Fibroblast of villous mesenchyme (primary cell): ENCODE results near the gene TMEM181. TPM values are rescaled to one million over a fixed set of nuclear protein-coding genes. Genes with fewer than 3 reads are reported as not detected.

Experiments used
- DNase-seq: peaks from one replicate; pipeline ENCODE4 v3.0.0-alpha.2; 2010; ENCODE audit warnings: low read depth
- H3K4me3 ChIP-seq: 2 replicates; pipeline ENCODE4 v1.5.1; 2011; ENCODE audit warnings: low read depth, mild to moderate bottlenecking, low read length
- total RNA-seq: library from RNA; depleted of rRNA; stranded (reverse); fragments of >200 nt; gene quantifications from 2 replicates; pipeline ENCODE4 v1.2.3, GENCODE V29; 2012
- TF ChIP-seq, protein P1 (sequence below): IDR thresholded peaks from 2 replicates; pipeline ENCODE4 v1.5.1; 2012; ENCODE audit warnings: low read depth, mild to moderate bottlenecking, low read length; ENCODE audit not compliant: insufficient read depth

Gene TMEM181
- total RNA-seq, 1 donor, result 58.3 TPM

DNA sequence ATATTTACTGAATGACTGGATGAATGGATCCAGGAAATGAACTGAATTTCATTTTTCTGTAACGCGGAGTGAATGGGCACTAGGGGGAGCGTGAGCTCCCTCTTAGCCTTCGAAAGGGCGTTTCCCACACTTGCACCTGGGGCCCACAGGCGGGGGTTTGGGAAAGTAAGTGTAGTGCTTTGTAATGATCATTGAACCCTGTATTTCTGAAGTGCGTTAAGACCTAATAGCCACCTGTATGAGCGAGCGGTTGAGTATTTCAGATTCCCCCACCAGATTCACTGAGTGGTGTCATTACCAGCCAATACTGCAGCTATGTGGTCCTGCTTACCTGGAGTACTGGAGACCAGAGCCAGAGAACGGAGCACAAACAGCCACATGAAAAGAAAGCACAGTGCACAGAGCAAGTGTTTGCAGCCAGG, 100.5 kb downstream of the TMEM181 start:
- no peak for DNase-seq
- H3K4me3 ChIP-seq, result no peak overlapping the region
- TF ChIP-seq, protein P1, sequence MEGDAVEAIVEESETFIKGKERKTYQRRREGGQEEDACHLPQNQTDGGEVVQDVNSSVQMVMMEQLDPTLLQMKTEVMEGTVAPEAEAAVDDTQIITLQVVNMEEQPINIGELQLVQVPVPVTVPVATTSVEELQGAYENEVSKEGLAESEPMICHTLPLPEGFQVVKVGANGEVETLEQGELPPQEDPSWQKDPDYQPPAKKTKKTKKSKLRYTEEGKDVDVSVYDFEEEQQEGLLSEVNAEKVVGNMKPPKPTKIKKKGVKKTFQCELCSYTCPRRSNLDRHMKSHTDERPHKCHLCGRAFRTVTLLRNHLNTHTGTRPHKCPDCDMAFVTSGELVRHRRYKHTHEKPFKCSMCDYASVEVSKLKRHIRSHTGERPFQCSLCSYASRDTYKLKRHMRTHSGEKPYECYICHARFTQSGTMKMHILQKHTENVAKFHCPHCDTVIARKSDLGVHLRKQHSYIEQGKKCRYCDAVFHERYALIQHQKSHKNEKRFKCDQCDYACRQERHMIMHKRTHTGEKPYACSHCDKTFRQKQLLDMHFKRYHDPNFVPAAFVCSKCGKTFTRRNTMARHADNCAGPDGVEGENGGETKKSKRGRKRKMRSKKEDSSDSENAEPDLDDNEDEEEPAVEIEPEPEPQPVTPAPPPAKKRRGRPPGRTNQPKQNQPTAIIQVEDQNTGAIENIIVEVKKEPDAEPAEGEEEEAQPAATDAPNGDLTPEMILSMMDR, result peak; percentile 70

DNA sequence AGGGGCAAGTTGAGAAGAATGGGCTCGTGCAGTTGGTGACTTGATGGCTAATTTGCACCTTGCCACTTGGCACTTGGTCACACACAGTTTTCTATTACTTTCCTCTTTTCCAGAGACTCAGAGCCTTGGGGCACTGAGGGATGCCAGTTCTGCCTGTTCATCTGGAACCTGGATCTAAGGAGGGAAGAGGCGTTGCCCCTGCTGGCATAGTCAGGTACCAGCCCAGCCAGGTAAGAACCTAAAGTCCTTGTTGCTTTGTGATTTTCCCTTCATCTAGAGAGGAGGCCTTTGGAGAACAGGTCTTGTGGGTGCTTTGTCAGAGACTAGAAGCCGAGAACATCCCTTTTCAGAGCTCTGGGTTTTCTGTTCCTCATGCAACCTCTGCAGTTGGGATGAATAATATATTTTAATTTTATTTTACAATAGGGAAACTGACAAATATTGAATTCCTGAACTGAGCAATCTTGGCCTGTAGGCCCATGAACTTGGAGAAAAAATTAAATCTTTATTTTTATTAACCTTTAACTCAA, 101.3 kb downstream of the TMEM181 start:
- DNase-seq, result no peak
- TF ChIP-seq, protein P1, result no peak
- H3K4me3 ChIP-seq, result no peak overlapping the region

DNA sequence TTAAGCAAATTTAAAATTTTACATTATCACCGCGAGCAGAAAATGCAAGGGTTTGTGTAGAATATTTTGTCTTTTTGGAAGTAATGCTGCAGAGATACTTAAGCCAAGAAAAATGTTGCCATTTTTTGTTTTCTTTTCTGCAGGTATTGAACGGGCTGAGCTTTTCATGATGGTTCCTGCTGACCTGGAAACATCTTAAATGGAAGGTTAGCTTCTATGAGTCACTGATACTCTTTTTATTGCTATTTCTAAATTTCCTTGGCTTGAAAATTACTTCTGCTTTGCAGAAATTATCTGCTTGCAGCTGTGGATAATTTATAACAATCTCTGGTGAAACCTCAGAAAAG, 102.7 kb downstream of the TMEM181 start:
- TF ChIP-seq, protein P1, result no peak
- no peak for DNase-seq
- no peak overlapping the region for H3K4me3 ChIP-seq

DNA sequence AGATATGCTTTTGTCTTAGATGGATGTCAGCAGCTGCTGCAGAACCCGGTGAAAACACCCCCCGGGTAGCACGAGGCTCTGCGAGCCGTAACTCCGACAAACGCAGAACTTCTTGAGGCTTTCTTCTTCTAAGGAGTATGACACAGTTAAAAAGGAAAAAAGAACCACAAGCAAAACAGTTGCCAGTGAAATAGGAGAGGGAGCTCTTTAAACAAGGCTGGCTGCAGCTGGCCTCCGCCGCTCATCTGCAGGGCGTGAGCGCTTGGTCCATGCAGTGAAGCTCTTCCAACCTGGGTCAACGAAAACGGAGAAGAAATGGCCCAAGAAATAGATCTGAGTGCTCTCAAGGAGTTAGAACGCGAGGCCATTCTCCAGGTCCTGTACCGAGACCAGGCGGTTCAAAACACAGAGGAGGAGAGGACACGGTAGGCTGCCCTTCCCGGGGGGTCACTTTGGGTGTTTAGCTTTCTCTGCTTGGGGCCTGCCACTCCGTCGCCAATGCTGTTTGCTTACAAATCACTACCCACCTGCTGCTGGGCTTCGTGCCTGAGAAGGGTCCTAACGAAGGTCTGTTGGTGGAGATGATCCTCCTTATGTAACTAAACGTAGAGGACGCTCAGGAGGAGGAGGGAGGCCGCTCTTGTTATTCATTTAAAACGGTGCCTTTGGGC, 103.2 kb downstream of the TMEM181 start:
- TF ChIP-seq, protein P1, result no peak
- H3K4me3 ChIP-seq, result no peak overlapping the region
- peak; percentile 72 for DNase-seq

DNA sequence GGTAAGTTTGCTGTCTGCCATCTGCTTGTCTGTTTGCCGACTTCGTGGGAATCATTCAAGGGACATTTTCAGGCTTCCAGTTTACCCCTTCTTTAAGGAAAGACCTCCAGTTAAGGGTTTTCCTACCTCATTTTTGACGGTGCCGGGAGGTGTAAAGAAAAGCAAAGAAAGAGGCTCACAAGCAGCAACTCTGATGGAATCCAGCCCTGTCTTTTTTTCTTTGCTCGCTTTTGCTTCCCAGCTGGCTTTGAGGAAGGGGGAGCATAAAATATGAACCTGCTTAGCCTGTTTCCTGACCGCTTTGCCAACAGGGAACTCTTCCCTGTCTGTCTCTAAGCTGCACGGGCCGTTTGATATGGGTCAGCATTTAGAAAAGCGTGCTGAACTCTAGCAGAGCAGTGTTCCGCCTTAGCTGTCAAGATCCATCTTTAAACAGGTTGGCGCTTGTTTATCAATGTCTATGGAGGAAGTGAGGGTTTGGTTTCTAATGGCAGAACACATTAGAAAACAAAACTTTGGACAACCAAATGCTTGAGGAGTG, 103.8 kb downstream of the TMEM181 start:
- no peak for DNase-seq
- TF ChIP-seq, protein P1, result no peak

DNA sequence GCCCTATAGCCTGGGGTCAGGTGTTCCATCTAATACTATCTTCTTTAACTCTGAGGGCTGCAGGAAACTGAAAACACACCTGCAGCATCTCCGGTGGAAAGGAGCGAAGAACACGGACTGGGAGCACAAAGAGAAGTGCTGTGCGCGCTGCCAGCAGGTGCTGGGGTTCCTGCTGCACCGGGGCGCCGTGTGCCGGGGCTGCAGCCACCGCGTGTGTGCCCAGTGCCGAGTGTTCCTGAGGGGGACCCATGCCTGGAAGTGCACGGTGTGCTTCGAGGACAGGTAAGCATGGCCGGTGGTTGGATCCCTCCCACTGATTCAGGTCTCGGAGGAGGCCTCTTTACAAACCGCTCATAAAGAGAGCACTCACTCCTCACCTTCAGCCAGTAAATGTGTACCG, 105.4 kb downstream of the TMEM181 start:
- H3K4me3 ChIP-seq, result no peak overlapping the region
- DNase-seq, result no peak
- TF ChIP-seq, protein P1, result no peak

More for the DNA sequence above, 103.8 kb downstream of the TMEM181 start:
- H3K4me3 ChIP-seq, result no peak overlapping the region
